IPS-NIHi11 (cell line): ENCODE results near the gene IRAK2.
"Not testable (repeated sequence)": the region's sequence is repeated elsewhere in the genome, so short reads cannot be mapped to it uniquely, and the experiment has no call there.

Source experiments
- DNase-seq: peaks from one replicate; pipeline ENCODE4 v3.0.0; 2012; ENCODE audit warnings: mixed read lengths, low spot score

IRAK2 gene

GRCh38 chr3:10160346-10160745 is 4.4 kb upstream of the IRAK2 start:
- no peak for DNase-seq

- DNase-seq: no peak
Measured at GRCh38 chr3:10160925-10161324, 3.8 kb upstream of the IRAK2 start.

DNA sequence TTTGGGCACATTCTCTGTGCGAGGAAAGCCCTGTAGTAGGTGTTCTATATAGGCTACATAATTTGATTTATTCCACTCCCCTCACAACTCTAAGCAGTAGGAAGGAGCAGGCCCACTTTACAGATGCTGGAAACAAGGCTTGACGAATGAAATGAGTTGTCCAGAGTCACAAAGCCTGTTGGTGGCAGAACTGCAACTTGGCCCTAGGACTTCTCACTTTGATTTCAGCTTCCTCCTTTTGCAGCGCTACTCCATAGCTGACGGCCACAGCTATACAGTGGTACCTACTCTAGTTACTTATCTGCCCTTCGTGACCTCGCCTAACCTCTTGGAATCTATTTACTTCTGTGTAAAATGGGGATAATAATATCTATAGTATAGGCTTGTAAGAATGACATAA is 2.5 kb upstream of the IRAK2 start:
- DNase-seq: no peak

DNA sequence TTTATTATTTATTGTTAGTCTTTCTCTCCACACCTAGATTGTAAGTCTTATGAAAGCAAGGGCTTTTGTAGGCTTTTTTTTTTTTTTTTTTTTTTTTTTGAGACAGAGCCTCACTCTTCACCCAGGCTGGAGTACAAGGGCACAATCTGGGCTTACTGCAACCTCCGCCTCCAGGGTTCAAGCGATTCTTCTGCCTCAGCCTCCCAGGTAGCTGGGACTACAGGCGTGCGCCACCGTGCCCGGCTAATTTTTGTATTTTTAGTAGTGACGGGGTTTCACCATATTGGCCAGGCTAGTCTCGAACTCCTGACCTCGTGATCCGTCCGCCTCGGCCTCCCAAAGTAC is 546 bp upstream of the IRAK2 start:
- not testable (repeated sequence) for DNase-seq

DNA sequence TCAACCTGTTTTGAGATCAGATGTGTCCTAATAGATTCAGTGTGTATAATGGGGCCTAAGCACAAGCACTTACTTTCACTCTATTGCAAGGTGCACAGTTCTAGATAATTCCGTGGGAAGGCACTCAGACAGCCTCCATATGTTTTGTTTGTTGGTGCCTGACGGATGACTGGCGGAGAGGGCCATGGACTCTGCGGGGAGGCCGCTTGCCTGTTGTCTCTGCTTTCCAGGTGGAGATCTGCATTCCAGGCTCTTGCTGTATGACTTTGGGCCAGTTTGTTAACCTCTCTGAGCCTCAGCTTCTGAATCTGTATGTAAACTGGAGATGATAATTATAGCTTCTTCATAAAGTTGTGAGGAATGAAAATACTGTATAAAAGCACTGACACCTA is 1.5 kb downstream of the IRAK2 start:
- no peak for DNase-seq

DNA sequence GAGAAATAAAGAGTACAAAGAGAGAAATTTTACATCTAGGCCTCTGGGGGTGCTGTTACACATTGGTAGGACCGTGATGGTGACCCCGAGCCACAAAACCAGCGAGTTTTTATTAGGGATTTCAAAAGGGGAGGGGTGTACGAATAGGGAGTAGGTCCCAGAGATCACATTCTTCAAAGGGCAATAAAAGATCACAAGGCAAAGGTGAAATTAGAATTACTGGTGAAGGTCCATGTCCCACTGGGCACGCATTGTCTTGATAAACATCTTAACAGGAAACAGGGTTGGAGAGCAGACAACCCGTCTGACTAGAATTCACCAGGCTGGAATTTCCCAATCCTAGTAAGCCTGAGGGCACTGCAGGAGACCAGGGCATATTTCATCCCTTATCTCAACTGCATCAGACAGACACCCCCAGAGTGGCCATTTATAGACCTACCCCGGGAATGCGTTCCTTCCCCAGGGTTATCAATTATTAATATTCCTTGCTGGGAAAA is 4.3 kb downstream of the IRAK2 start:
- no peak for DNase-seq

- no peak for DNase-seq
Measured at GRCh38 chr3:10170915-10171478, 6.3 kb downstream of the IRAK2 start.

DNA sequence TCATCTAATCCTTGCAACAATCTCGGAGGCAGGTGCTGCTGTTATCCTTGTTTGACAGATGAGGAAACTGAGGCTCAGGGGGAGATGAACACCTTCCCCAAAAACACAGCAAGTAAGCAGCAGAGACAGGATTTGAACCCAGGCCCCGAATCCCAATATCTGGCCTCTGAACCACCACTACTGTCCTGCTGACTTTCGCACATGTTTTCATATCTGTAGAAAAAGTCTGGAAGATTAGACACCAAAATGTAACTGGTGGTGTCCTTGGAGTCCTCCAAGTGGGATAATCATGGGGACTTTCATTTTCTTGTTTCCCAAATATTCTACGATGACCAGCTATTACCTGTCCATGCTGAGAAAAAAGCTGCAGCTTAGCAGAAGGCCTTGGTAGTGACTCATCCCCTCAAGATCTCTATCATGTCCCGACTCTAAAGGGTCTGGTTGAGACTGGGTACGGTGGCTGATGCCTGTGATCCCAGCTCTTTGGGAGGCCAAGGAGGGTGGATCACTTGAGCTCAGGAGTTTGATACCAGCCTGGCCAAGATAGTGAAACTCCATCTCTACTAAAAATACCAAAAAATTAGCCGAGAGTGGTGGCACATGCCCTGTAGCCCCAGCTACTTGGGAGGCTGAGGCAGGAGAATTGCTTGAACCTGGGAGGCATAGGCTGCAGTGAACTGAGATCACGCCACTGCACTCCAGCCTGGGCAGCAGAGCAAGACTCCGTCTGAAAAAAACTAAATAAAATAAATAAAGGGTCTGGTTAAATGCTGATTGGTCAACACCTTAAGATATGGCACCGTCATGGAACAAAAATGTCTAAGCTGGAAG is 8.6 kb downstream of the IRAK2 start:
- DNase-seq: no peak

GRCh38 chr3:10173926-10174435 is 9.3 kb downstream of the IRAK2 start:
- no peak for DNase-seq

- not testable (repeated sequence) for DNase-seq
Measured at GRCh38 chr3:10175334-10175733, 10.6 kb downstream of the IRAK2 start.

DNA sequence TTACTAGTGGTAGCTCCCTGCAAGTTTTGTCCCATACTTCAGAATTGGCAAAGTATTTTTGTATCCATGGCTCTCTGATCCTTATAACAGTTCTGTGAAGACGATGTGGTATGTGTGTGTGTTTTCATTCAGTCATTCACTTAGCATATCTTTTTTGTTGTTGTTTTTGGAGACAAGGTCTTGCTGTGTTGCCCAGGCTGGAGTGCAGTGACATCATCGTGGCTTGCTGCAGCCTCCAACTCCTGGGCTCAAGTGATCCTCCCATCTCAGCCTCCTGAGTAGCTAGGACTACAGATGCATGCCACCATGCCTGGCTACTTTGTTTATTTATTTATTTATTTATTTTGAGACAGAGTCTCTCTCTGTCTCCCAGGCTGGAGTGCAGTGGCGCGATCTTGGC is 11.4 kb downstream of the IRAK2 start:
- DNase-seq: not testable (repeated sequence)

GRCh38 chr3:10177737-10178136 is 13.0 kb downstream of the IRAK2 start:
- no peak for DNase-seq

- no peak for DNase-seq
Measured at GRCh38 chr3:10178892-10179291, 14.2 kb downstream of the IRAK2 start.

DNA sequence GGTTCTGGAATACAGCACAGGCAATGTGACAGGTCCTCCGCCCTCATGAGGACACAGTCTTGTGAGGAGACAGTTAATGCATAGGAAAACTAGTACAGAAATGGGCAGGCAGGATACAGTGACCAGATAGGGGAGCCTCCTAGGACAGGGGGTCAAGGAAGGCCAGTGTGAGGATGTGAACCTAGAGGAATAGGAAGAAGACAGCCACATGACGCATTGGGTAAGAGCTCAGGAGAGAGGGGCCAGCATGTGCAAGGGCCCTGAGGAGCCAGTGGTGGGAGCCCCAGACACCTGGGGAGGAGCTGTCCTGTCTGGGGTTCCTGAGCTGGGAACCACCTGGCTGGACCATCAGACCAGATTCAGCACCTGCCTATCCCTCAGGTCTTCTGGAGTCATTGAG is 15.6 kb downstream of the IRAK2 start:
- no peak for DNase-seq

GRCh38 chr3:10180738-10181295 is 16.1 kb downstream of the IRAK2 start:
- DNase-seq: no peak

DNA sequence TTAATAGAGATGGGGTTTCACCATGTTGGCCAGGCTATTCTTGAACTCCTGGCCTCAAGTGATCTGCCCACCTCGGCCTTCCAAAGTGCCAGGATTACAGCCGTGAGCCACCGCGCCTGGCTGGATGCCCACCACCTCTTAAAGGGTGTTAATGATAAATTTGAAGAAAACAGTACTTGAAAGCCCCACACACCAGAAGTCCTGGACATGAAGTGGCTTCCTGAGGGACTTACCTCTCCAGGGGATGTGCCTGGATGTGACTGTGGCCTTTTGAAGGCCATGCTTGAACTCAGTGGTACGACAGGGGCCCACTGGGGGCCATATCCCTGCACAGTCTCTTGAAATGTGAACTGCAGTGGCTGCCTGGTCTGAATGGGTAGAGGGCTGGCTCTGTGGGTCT is 18.2 kb downstream of the IRAK2 start:
- DNase-seq: no peak

GRCh38 chr3:10184250-10184649 is 19.5 kb downstream of the IRAK2 start:
- no peak for DNase-seq

- no peak for DNase-seq
Measured at GRCh38 chr3:10185804-10186762, 21.4 kb downstream of the IRAK2 start.

GRCh38 chr3:10187290-10187876 is 22.7 kb downstream of the IRAK2 start:
- DNase-seq: no peak

GRCh38 chr3:10187944-10188343 is 23.2 kb downstream of the IRAK2 start:
- DNase-seq: no peak

DNA sequence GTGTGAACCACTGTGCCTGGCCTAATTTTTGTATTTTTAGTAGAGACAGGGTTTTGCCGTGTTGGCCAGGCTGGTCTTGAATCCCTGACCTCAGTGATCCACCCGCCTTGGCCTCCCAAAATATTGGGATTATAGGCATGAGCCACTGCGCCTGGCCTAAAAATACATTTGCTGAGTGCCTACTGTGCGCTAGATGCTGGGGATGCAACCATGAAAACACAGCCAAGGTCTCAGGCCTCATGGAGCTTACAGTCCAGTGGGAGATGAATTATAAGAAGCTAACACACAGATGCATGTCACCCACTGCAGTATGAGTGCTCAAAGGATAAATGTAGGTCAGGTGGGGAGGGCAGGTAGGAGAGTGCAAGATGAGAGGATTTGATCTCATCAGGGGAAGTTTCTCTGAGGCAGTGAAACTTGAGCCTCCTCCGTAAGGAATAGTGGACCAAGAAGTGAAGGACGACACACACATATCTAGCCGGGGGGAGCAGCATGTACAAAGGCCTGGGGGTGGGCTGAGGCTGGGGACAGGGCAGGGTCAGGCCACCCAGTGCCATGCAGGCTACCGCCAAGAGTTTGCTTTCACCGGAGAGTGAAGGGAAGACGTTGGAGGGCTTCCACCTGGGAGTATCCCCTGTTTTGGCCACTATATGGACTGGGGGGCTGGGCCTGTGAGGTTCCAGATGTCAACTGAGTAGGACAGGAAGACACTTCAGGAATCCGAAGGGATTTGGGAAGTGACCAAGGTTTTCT is 24.3 kb downstream of the IRAK2 start:
- DNase-seq: no peak
